Caki2 (cell line): ENCODE measurements around the gene CLASP1. TPM values are rescaled to one million over a fixed set of nuclear protein-coding genes. Genes with fewer than 3 reads are reported as not detected.

Experiments
- total RNA-seq: library from RNA; depleted of rRNA; stranded (reverse); fragments of >200 nt; shearing (Covaris generic); gene quantifications from 2 replicates; pipeline ENCODE4 v1.2.3, GENCODE V29; 2014; ENCODE audit warnings: low replicate concordance; rRNA removed

CLASP1 gene
- total RNA-seq, 1 experiment from 2014 or later: 21.0 TPM

Other genes starting within 250 kb of the CLASP1 start
- not detected in 2 replicates for gene RNU4ATAC, start 118.6 kb downstream of the CLASP1 start, total RNA-seq
- gene NIFK, start 87.4 kb upstream of the CLASP1 start, total RNA-seq: 41.2 and 49.2 TPM in 2 replicates
- 20.6 and 32.8 TPM in 2 replicates for gene TSN, start 106.2 kb upstream of the CLASP1 start, total RNA-seq